GM19397 (cell line): ENCODE results near the gene SERPIND1.

Source experiments
- ATAC-seq: cut with Tn5 transposase; IDR thresholded peaks from one replicate; pipeline ENCODE4 v1.9.1; 2021; ENCODE audit warnings: mild to moderate bottlenecking, moderate library complexity; ENCODE audit not compliant: unreplicated experiment

The SERPIND1 gene

GRCh38 chr22:20771918-20772625 is 1.8 kb upstream of the SERPIND1 start:
- ATAC-seq, result no peak

GRCh38 chr22:20774882-20775281 is 969 bp downstream of the SERPIND1 start:
- ATAC-seq, result no peak

GRCh38 chr22:20775342-20775895 is 1.5 kb downstream of the SERPIND1 start:
- ATAC-seq, result no peak

- ATAC-seq, result no peak
Measured at GRCh38 chr22:20776624-20777405, 2.9 kb downstream of the SERPIND1 start.

- ATAC-seq, result no peak
Measured at GRCh38 chr22:20777420-20778177, 3.7 kb downstream of the SERPIND1 start.

- no peak for ATAC-seq
Measured at GRCh38 chr22:20779014-20779817, 5.3 kb downstream of the SERPIND1 start.

GRCh38 chr22:20779818-20780158 is 5.9 kb downstream of the SERPIND1 start:
- ATAC-seq, result no peak

- ATAC-seq, result no peak
Measured at GRCh38 chr22:20781272-20781990, 7.5 kb downstream of the SERPIND1 start.

GRCh38 chr22:20782083-20782482 is 8.2 kb downstream of the SERPIND1 start:
- no peak for ATAC-seq

- ATAC-seq, result no peak
Measured at GRCh38 chr22:20782596-20783299, 8.8 kb downstream of the SERPIND1 start.

GRCh38 chr22:20783300-20783673 is 9.4 kb downstream of the SERPIND1 start:
- ATAC-seq, result no peak

- ATAC-seq, result no peak
Measured at GRCh38 chr22:20783844-20784723, 10.2 kb downstream of the SERPIND1 start.

- ATAC-seq, result no peak
Measured at GRCh38 chr22:20785415-20785814, 11.5 kb downstream of the SERPIND1 start.

GRCh38 chr22:20786048-20786447 is 12.1 kb downstream of the SERPIND1 start:
- ATAC-seq, result no peak

- no peak for ATAC-seq
Measured at GRCh38 chr22:20786536-20786979, 12.6 kb downstream of the SERPIND1 start.

- no peak for ATAC-seq
Measured at GRCh38 chr22:20787223-20787622, 13.3 kb downstream of the SERPIND1 start.

- no peak for ATAC-seq
Measured at GRCh38 chr22:20787746-20788626, 14.1 kb downstream of the SERPIND1 start.
